Stimulated activated CD4-positive, alpha-beta T cell treated with anti-CD3 and anti-CD28 coated beads, TNF-alpha, amount 100 ng/mL, for 48 hours (primary cell): ENCODE data around the gene PROCR.
"Not testable (repeated sequence)": the region's sequence is repeated elsewhere in the genome, so short reads cannot be mapped to it uniquely, and the experiment has no call there.

Experiments
- DNase-seq, 3 donors: peaks; one replicate each; pipeline ENCODE4 v3.0.0-alpha.2; 2020; ENCODE audit warnings: low read depth in 3 of 3

Gene PROCR

DNA sequence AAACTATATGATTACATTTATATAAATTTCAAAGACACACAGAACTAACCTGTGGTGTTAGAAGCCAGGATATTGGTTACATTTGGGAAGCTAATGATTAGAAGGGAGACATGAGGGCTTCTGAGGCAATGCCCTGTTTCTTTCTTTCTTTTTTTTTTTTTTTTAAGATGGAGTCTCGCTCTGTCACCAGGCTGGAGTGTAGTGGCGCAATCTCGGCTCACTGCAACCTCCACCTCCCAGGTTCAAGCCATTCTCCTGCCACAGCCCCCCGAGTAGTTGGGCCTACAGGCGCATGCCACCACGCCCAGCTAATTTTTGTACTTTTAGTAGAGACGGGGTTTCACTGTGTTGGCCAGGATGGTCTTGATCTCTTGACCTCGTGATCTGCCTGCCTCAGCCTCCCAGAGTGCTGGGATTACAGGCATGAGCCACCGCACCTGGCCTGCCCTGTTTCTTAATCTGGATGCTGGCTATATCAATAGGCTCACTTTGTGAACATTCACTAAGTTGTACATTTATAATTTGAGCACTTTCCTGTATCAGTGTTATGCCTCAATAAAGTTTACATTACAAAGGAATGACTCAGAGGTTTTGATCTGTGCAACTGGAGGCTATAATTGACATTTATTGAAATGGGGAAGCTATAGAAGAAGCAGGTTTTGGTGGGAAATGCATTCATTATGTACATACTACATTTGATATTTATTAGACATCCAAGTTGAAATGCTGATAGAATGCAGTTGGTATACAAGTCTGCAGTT is 21.3 kb downstream of the PROCR start:
- not testable (repeated sequence) for DNase-seq

DNA sequence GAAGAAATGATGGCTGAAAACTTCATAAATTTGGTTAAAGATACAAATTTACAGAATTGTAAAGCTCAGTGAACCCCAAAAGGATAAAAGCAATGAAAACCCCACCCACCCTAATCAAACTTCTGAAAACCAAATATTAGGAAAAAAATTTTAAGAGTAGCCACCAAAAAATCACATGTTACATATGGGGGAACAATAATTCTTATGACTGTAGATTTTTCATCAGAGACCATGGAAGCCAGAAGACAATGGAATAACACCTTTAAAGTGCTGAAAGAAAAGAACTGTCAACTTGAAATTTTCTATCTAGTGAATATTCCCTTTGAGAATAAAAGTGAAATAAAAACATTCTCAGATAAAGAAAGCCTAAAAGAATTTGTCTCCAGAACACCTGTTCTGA is 24.4 kb downstream of the PROCR start:
- no peak for DNase-seq

DNA sequence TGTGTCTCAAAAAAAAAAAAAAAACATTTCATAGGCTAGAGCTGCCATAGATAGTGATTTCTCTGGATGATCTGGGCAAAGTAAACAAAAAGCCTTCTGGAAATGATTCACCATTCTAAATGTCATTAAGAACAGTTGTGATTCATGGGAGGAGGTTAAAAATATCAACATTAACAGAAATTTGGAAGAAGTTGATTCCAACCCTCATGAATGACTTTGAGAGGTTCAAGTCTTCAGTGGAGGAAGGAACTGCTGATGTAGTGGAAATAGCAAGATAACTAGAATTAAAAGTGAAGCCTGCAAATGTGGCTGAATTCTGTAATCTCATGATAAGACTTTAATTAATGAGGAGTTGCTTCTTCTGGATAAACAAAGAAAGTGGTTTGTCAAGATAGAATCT is 27.9 kb downstream of the PROCR start:
- DNase-seq: no peak

DNA sequence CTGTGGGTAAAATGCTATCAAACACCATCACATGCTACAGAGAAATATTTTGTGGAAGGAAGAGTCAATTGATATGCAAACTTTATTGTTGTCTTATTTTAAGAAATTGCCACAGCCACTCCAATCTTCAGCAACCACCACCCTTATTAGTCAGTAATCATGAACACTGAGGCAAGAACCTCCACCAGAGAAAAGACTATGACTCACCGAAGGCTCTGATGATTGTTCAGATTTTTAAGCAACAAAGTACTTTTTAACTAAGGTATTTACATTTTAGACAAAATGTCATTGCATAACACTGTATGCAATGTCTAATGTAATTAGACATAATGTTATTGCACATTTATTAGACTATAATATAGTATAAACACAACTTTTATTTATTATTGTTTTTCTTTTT is 28.4 kb downstream of the PROCR start:
- no peak for DNase-seq

DNA sequence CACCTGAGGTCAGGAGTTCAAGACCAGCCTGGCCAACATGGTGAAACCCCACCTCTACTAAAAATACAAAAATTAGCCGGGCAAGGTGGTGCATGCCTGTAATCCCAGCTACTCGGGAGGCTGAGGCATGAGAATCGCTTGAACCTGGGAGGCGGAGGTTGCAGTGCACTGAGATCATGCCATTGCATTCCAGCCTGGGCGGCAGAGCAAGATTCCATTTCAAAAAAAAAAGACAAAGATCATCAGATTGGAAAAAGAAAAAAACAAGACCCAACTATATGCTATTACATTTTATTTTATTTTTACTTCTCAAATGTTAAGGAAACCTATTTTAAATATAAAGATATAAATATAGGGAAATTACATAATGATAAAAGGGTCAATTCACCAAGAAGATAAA is 29.6 kb downstream of the PROCR start:
- DNase-seq: not testable (repeated sequence)

DNA sequence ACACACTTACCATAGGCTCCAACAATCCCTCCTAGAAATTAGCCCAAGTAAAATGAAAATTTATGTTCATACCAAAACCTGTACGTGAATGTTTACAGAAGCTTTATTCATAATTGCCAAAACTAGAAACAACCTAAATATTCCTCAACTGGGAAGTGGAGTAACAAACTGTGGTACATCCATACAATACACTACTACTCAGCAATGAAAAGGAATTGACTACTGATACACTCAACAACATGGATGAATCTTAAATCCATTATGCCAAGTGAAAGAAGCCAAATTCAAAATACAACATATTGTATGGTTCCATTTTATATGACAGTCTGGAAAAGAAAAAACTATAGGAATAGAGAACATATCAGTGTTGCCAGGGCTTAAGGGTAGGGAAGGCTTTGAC is 34.9 kb downstream of the PROCR start:
- no peak for DNase-seq

DNA sequence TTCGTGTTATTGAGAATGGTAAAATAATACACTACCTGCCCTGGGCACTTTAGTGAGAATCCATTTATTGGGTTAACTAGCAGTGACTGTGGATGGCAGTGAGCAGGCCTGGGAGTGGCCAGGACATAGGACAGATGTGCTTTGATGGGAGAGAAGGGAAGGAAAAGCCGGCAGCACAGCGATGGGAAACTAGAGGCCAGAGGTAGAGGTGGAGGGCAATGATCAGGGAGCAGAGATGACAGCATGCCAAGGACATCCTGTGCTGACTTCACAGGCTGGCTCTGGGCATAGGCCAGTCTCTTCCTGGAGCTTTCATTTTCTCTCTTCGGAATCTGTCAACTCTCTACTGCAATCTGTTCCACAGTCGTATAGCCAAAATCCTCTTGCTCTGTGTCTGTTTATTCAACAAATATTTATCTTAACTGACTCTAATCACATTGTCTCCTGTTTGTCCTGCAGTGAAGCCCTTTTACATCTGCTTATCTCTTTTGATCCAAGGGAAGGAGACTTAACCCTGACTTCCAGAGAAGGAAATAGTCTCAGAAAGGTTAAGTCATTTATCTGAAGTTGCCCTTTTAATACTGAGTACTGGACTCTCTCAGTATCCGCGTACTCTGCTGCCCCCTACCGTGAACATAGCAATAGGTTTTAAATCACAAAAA is 36.2 kb downstream of the PROCR start:
- peak; percentile 49 to 78 (median 70) for DNase-seq

DNA sequence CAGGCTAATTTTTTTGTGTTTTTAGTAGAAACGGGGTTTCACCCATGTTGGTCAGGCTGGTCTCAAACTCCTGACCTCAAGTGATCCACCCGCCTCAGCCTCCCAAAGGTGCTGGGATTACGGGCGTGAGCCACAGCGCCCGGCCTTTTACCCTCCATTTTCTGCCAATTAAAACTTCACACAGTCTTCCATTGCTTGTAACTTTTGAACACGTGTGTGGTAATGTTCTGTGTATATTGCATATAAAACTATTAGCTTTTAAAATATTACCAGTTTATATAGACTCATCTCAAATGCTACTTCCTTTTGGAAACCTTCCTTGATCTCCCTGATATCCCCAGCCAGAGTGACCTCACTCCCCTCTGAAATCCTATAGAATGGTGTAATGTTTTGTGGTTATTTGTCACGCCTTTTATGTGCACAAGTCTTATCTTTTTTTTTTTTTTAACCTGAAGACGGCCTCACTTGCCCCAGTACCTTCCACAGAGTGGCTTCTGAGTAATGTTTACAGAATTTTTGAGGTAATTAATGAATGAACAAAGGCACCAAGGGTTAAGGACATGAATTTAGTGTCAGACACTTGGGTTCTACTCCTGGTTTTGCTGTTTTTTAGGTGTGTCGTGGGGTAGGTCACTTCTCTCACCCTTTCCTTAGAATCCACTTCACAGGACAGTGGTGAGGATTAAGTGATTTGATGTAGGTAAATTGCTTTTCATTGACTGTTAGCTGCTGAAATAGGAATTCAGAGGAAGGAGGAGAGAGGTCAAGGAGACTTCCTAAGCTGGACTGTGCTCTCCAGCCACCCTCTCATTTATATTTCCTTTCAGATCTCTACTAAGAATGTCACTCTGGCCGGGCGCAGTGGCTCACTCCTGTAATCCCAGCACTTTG is 43.4 kb downstream of the PROCR start:
- DNase-seq: no peak

DNA sequence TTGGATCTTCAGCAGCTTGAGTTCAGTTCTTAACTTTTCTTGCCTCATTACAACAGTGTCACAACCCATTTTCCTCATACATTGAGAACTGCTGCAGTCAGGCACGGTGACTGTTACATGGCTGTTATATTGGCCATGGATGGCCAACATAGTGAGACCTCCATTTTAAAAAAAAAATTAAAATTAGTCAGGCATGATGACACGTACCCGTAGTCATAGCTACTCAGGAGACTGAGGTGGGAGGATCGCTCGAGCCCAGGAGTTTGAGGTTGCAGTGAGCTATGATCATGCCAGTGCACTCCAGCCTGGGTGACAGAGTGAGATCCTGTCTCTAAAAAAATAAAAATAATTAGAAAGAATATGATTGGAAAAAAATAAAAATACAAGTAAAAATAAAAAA is 44.7 kb downstream of the PROCR start:
- DNase-seq: no peak

DNA sequence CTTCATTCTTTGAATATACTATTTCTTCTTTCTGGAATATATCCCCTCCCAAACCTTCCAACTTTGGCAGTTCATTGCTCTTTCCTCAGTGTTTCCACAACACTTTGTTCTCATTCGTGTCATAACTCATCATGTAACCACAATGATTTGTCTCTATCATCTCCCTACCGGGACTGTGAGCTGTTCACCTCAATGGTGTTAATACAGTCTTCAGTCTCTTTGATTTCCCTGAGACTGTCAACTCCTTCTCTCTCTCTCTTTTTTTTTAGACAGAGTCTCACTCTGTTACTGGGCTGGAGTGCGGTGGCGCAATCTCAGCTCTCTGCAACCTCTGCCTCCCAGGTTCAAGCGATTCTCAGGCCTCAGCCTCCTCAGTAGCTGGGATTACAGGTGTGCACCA is 52.1 kb downstream of the PROCR start:
- DNase-seq: no peak

DNA sequence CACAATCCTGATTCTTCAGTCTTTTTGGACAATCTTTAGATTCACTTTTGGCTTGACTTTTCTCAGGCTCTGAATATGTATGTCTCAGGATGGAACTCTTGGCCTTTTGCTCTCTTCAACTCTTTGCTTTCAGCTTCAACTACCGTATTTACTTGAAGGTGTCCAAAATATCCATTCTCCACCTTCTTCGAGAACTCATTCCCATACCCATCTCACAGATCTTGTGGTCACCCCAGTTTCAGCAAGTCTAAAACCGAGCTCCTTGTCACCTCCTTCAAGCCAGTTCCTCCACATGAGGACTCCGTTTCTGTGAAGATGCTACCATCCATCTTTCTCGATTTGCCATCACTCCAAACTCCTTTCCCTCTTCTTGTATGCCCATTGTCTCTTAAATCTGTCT is 52.7 kb downstream of the PROCR start:
- no peak for DNase-seq

DNA sequence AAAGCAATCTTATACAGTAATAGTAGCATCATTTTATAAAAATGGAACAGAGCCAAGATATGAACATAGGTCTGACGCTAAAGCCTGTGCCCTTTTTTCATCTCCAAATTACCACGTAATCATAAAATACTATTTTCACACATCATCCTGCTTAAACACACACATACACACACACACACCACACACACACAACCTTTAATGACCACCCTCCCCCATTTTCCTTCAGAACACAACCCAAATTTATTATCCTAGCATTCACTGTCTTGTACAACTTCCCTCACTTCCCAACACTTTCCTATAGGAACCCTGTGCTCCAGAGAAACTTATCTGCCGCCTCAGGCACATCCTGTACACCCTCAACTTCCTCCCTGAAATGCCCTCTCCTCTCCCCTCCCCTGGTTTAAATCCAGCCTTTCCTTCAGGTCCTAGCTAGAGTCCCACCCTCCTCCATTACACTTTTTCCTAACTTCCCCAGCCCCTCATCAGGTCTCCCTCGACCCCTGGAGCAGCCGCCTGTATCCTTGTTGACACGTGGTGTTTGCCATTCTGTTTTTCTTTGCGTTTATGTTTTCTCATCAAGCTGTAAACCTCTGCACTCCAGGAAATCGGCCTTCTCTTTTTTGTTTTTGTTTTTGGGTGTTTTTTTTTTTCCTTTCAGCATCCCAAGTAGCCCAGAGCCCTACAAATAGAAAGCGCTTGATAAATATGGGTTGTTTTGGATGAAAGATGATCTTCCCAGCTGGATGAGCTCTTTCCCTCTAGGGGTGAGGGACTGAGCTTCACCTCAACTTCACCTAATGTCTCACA is 53.6 kb downstream of the PROCR start:
- no peak for DNase-seq

DNA sequence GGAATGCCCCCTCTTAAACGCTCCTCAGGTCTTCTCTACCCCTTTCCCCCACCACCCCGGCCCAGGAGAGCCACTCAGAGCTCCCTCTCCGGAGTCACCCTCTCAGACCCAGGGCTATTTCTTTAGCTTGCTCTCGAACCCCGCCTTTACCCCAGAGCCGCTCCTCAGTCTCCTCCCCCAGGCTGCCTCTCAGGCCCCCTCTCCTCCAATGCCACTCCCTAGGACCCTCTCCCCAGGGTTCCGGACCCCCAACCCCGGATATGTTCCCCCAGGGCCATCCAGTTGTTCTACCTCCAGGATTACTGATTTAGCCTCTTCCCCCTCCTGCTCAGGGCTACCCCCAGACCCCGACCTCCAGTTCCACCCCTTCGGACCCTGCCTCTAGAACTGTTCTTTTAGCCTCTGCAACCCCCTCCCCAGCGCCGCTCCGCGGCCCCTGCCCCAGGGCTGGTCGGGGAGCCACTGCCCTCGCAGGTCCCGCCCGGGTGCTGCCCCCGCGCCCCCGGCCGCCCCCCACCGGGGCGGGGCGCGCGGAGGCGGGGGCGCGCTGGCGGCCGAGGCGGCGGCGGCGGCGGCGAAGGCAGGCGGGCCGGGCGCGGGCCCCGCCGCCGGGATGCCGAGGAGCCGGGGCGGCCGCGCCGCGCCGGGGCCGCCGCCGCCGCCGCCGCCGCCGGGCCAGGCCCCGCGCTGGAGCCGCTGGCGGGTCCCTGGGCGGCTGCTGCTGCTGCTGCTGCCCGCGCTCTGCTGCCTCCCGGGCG is 54.4 kb downstream of the PROCR start, which contains the start of gene MMP24:
TSS of gene MMP24 (plus strand) at position 565 of the 758 bp plus-strand sequence. CDS start at position 614, 49 bp downstream.
- DNase-seq: no peak
